LNCAP (cell line): Measurements from ENCODE around the gene FOXE3.

Source experiments
- TF ChIP-seq, protein P1 (sequence below): fragments of 450-650 bp; IDR thresholded peaks from 2 replicates; pipeline ENCODE4 v1.5.1; 2017; ENCODE audit warnings: mild to moderate bottlenecking

The FOXE3 gene

DNA sequence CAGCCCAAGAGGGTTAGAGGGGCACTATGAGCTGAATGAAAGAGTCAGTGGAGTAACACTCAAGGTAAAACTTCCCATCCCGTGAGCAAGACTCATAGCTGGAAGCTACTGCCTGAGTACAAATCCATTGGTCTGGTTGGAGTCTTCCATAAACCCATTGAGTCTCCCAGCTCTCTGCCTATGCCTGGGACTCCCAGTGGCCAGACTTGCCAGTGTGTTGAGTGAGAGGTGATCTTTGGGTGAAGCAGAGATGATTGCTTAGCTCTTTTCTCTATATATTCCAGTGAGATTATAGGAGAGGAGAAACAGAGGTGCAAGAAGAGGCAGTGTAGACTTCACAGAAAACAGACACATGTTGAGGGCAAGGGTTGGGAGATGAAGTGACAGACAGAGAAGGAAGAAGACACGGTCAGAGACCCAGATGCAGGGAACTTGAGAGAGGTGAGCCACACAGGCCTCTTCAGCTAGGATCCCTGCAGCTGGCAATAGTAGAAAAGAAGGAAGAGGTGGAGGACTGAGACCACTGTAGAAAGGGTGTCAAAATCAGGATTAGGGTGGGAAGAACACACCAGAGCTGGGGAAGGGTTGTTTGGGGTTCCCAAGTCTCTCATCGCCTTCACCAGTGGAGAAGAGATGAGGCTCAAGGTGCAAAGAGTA is 25.5 kb downstream of the FOXE3 start:
- TF ChIP-seq, protein P1, sequence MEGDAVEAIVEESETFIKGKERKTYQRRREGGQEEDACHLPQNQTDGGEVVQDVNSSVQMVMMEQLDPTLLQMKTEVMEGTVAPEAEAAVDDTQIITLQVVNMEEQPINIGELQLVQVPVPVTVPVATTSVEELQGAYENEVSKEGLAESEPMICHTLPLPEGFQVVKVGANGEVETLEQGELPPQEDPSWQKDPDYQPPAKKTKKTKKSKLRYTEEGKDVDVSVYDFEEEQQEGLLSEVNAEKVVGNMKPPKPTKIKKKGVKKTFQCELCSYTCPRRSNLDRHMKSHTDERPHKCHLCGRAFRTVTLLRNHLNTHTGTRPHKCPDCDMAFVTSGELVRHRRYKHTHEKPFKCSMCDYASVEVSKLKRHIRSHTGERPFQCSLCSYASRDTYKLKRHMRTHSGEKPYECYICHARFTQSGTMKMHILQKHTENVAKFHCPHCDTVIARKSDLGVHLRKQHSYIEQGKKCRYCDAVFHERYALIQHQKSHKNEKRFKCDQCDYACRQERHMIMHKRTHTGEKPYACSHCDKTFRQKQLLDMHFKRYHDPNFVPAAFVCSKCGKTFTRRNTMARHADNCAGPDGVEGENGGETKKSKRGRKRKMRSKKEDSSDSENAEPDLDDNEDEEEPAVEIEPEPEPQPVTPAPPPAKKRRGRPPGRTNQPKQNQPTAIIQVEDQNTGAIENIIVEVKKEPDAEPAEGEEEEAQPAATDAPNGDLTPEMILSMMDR = no peak

DNA sequence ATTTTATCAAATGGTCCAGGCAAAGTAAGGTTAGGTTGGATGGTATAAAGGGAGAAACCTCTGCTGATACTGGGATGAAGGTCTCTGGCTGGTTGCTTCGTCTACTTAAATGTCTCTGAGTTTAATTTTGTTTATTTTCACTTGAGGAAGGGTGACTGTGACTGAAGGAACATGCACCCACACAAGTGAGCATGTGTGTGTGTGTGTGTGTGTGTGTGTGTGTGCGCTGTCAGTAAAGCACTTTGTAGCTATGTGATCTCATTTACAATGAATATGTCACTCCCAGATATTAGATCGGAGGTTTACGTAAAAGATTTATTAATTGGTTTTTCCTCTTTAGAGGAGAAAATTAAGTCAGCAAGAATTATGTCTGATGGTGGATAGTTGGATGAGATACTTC is 26.1 kb downstream of the FOXE3 start:
- TF ChIP-seq, protein P1 = no peak

GRCh38 chr1:47442842-47443529 is 26.9 kb downstream of the FOXE3 start:
- TF ChIP-seq, protein P1 = no peak

GRCh38 chr1:47443530-47444296 is 27.6 kb downstream of the FOXE3 start:
- TF ChIP-seq, protein P1 = no peak

DNA sequence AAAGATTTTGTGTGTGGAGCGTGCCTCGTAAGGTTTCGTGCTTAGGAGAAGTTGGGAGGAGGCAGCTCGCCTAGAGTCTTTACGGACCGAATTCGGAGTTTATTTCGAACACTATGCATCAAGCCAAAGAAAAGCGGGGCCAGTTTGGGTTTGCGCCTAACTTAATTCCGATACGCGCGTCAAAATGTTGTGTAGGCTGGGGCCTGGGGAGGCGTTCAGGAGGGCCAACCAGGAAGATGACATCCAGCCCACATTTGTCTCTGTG is 28.1 kb downstream of the FOXE3 start:
- TF ChIP-seq, protein P1 = no peak

GRCh38 chr1:47444562-47445465 is 28.7 kb downstream of the FOXE3 start:
- TF ChIP-seq, protein P1 = no peak
